HUDEP-2 (cell line): ENCODE measurements around the gene LTV1.
"Not testable (repeated sequence)": the region's sequence is repeated elsewhere in the genome, so short reads cannot be mapped to it uniquely, and the experiment has no call there.

Experiments used
- DNase-seq, 76 experiments: peaks; one replicate each; lab custom pipeline; 2025; ENCODE audit not compliant: unreplicated experiment in 76 of 76; lab: John Stamatoyannopoulos, UW

Gene LTV1

GRCh38 chr6:143840595-143841265 is 2.4 kb upstream of the LTV1 start:
- no peak for DNase-seq

GRCh38 chr6:143842461-143842901 is 657 bp upstream of the LTV1 start:
- peak in 2 of 76 experiments; percentile 39 to 47 for DNase-seq

- peak in 3 of 76 experiments; percentile 31 to 71 (median 33) for DNase-seq
Observed at GRCh38 chr6:143843677-143843999, 500 bp downstream of the LTV1 start.

GRCh38 chr6:143844006-143844405 is 868 bp downstream of the LTV1 start:
- peak in 5 of 76 experiments; percentile 5 to 47 (median 19) for DNase-seq

- DNase-seq = no peak
Observed at GRCh38 chr6:143845033-143845432, 1.9 kb downstream of the LTV1 start.

- not testable (repeated sequence) for DNase-seq
Observed at GRCh38 chr6:143851706-143852105, 8.6 kb downstream of the LTV1 start.

DNA sequence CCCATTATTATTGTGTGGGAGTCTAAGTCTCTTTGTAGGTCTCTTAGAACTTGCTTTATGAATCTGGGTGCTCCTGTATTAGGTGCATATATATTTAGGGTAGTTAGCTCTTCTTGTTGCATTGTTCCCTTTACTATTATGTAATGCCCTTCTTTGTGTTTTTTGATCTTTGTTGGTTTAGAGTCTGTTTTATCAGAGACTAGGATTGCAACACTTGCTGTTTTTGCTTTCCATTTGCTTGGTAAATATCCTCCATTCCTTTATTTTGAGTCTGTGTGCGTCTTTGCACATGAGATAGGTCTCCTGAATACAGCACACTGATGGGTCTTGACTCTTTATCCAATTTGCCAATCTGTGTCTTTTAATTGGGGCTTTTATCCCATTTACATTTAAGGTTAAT is 11.9 kb downstream of the LTV1 start:
- DNase-seq = not testable (repeated sequence)

DNA sequence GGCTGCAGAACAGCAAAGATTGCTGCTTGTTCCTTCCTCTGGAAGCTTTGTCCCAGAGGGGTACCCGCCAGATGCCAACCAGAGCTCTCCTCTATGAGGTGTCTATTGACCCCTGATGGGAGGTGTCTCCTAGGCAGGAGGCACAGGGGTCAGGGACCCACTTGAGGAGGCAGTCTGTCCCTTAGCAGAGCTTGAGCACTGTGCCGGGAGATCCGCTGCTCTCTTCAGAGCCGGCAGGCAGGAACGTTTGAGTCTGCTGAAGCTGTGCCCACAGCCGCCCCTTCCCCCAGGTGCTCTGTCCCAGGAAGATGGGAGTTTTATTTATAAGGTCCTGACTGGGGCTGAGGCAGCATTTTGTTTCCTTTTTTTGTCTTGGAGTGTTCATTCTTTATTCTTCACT is 13.6 kb downstream of the LTV1 start:
- not testable (repeated sequence) for DNase-seq

DNA sequence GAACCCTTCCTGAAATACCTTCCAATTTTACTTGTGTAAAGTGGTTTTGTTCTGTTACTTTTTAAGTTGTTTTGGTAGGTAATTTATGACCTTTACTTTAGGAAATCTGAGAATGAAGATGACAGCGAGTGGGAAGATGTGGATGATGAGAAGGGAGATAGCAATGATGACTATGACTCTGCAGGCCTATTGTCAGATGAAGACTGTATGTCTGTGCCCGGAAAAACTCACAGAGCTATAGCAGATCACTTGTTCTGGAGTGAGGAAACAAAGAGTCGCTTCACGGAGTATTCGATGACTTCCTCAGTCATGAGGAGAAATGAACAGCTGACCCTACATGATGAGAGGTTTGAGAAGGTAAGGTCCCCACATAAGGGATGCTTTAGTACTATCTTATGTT is 14.5 kb downstream of the LTV1 start:
- DNase-seq = no peak

GRCh38 chr6:143859891-143860660 is 16.9 kb downstream of the LTV1 start:
- no peak for DNase-seq

DNA sequence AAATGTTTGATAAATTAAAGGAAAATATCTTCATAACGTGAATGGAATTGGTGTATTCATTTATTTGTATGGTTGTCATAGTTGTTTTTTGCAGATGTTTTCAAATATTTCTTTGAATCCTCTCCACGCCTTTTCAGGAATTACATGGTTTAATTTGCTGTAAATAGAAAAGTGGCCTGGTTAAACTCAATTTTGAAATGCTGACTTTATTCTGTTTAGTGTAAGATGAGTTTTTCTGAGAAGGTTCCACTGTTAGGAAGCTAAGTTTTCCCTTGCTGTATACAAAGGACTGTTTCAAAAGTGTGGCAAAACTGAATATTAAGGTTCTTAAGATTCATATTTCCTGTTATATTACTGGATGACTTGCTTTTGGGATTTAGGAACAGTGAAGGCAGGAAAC is 20.6 kb downstream of the LTV1 start:
- DNase-seq = no peak

GRCh38 chr6:143864234-143864633 is 21.1 kb downstream of the LTV1 start, which contains the start of gene ZC2HC1B:
Gene ZC2HC1B, plus strand, starts transcription at chr6:143864474. Its CDS starts 66 bp downstream, at chr6:143864540.
- no peak for DNase-seq

DNA sequence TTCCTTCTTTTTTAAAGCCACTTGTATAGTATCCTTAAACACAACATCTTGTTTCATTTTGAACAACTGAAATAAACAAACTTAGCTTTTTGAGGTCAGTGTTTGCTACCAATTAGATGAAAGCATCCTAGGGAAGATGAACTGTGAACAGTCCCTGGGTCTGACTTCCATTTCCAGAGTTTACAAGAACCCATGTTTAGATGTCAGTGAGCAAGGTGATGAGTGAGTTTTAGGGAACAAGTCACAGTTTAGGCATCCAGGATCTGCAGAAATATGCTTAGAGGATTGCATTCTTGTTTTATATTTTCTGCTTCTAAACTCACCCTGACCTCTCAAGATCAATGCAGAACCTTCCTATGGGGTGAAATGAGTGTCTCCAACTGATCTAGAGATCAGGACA is 24.1 kb downstream of the LTV1 start:
- DNase-seq = no peak

DNA sequence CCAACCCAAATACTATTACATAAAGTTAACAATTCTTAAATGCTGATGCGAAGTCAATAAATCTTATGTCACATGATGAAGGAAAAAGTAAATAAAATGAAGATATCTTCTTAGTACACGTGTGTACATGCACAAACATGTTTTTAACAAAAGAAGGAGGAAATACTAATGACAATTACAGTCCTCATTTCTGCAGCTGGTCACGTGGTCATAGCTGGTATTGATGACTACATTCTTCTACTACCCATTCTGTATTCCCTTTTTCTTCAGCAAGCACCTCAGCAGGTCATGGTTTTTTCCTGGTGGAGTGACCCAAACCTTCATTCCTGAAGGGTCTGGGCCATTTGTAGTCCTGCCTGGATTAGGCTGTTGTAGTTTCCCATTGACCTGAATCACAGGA is 25.7 kb downstream of the LTV1 start:
- not testable (repeated sequence) for DNase-seq

DNA sequence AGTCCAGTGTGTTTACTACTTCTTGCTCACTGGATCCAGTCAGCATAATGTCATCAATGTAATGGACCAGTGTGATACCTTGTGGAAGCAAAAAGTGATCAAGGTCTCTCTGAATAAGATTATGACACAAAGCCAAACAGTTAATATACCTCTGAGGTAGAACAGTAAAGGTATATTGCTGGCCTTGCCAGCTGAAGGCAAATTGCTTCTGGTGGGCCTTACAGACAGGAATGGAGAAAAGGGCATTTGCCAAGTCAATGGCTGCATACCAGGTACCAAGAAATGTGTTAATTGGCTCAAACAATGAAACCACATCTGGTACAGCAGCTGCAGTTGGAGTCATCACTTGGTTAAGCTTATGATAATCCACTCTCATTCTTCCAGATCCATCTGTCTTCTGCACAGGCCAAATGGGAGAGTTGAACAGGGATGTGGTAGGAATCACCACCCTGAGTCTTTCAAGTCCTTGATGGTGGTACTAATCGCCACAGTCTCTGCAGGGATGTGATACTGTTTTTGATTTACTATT is 28.1 kb downstream of the LTV1 start:
- DNase-seq = not testable (repeated sequence)

- DNase-seq = no peak
Observed at GRCh38 chr6:143872201-143872600, 29.1 kb downstream of the LTV1 start.

- DNase-seq = not testable (repeated sequence)
Observed at GRCh38 chr6:143873600-143873999, 30.5 kb downstream of the LTV1 start.

GRCh38 chr6:143874503-143874902 is 31.4 kb downstream of the LTV1 start:
- not testable (repeated sequence) for DNase-seq

DNA sequence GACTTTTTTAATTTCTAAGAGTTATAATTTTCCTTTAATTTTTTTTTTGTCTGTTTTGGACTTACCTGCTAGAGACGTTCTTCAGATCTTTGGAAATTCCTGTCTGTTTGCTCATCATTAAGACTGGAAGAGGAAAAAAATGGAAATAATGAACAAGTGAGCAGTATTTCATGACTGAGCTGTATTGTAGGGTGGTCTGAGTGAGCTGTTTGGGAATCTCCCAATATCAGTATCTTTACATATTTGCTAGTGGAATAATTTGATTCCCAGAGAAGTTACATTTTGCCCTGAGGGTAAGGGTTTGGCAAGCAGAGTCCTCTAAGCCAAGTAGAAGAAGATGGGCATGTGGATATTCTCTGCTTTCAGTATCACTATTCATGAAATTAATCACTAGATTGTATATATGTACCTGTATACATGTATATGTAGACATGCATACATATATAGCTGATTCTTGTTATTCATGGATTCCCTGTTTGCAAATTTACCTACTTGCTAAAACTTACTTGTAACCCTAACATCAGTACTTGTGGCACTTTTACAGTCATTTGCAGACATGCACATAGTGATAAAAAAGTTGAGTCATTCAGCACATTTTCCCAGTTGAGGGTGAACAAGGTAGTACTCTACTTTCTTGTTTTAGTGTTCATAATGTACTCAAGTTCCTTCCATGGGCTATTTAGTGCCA is 34.6 kb downstream of the LTV1 start:
- no peak for DNase-seq

DNA sequence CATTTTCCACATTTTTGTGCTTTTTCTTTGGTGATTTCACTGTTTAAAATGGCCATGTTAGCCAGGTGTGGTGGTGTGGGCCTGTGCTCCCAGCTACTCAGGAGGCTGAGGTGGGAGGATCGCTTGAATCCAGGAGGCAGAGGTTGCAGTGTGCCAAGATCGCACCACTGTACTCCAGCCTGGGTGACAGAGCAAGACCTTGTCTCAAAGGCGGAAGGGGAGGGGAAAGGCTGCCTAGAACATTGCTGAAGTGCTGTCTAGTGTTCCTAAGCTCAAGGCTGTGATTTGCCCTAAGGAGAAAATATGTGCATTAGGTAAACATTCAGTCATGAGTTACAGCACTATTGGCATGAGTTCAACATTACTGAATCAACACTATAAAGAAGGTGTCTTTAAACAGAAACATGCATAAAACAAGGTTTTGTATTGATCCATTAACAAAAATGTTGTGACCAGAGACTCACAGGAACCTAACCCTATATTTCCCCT is 35.2 kb downstream of the LTV1 start:
- DNase-seq = no peak

- no peak for DNase-seq
Observed at GRCh38 chr6:143880412-143880811, 37.3 kb downstream of the LTV1 start.
